Endometrial microvascular endothelial cells (primary cell): Measurements from ENCODE around the gene C11orf98. TPM values are rescaled to one million over a fixed set of nuclear protein-coding genes. Genes with fewer than 3 reads are reported as not detected.
"Not testable (repeated sequence)": the region's sequence is repeated elsewhere in the genome, so short reads cannot be mapped to it uniquely, and the experiment has no call there.

Experiments
- in situ Hi-C: cut with HindIII; loops from 2 replicates; pipeline ENCODE4 v1.10.0; 2017; ENCODE audit warnings: low sequenced_read_pairs, low pct_unique_long_range_greater_than_20kb; ENCODE audit errors: inconsistent ontology term
- total RNA-seq: library from RNA; depleted of rRNA; stranded (reverse); fragments of >200 nt; gene quantifications from one replicate; pipeline ENCODE4 v1.2.3, GENCODE V29; 2015; ENCODE audit errors: inconsistent ontology term

Gene C11orf98
- total RNA-seq, 1 donor from 2014 or later = 87.7 TPM

GRCh38 chr11:62621567-62622470, 43.2 kb downstream of the C11orf98 start, which contains the start of gene B3GAT3:
Gene B3GAT3 (minus strand): TSS chr11:62621986. CDS start chr11:62621947, 39 bp downstream.
- in situ Hi-C loops = no loop called here

GRCh38 chr11:62621027-62621566, 43.9 kb downstream of the C11orf98 start:
- in situ Hi-C loops = no loop called here

DNA sequence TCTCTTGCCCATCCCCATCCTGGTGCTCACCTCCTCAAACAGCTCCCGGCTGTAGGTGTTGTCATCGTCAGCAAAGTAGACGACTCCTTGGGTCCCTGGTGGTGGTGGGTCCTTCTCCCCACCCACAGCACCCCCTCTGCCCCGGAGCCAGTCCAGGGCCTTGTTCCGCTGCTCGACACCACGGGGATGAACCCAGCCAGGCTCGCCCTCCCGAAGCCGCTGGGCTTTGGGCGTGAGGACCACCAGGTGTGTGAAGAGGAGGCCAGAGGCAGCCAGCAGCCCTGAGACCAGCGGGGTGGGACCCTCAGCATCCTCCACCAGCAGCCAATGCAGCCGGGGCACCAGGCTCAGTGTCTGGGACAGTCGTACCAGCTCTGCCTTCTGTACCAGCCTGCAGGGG, 48.1 kb downstream of the C11orf98 start:
- in situ Hi-C loops = not testable (repeated sequence)

DNA sequence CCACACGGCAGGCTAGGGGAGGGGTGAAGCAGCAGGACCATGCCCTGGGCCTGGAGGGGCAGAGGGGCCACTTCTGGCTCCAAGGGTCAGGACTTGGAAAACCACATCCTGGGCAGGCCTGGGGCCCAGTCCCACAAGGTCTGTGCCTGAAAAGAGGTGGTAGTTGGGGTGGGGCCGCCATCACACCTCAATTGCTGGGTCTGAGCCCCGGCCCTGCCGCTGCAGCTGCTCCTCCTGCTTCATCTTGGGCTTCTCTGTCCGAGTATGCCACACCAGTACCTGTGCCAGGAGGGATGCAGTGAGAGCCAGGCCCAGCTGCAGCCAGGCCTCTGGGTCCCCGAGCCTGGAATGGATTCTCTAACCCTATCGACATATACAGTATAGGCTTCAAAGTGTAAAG, 49.5 kb downstream of the C11orf98 start:
- in situ Hi-C loops = no loop called here

GRCh38 chr11:62614275-62614674, 50.7 kb downstream of the C11orf98 start:
- in situ Hi-C loops = no loop called here

DNA sequence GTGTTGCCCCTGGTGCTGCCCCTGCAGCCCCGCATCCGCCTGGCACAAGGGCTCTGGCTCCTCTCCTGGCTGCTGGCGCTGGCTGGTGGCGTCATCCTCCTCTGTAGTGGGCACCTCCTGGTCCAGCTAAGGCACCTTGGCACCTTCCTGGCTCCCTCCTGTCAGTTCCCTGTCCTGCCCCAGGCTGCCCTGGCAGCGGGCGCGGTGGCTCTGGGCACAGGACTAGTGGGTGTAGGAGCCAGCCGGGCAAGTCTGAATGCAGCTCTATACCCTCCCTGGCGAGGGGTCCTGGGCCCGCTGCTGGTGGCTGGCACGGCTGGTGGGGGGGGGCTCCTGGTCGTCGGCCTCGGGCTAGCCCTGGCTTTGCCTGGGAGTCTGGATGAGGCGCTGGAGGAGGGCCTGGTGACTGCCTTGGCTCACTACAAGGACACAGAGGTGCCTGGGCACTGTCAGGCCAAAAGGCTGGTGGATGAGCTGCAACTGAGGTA, 51.7 kb downstream of the C11orf98 start:
- in situ Hi-C loops = no loop called here

Other genes with a start within 250 kb of the C11orf98 start
- not detected for gene SCGB1A1, start 246.2 kb downstream of the C11orf98 start, total RNA-seq
- 299 TPM for gene AHNAK, start 118.4 kb downstream of the C11orf98 start, total RNA-seq
- 1,762 TPM for gene EEF1G, start 91.3 kb downstream of the C11orf98 start, total RNA-seq
- 12.7 TPM for gene TUT1, start 73.7 kb downstream of the C11orf98 start, total RNA-seq
- gene MTA2, start 63.3 kb downstream of the C11orf98 start, total RNA-seq = 195 TPM
- gene EML3, start 52.4 kb downstream of the C11orf98 start, total RNA-seq = 42.1 TPM
- gene ROM1, start 52.0 kb downstream of the C11orf98 start, total RNA-seq = 8.0 TPM
- 40.0 TPM for gene B3GAT3, start 43.2 kb downstream of the C11orf98 start, total RNA-seq
- 294 TPM for gene GANAB, start 18.6 kb downstream of the C11orf98 start, total RNA-seq
- gene INTS5, start 11.9 kb downstream of the C11orf98 start, total RNA-seq = 35.2 TPM
- gene CSKMT, start 102 bp upstream of the C11orf98 start, total RNA-seq = 3.9 TPM
- gene UQCC3, start 6.5 kb upstream of the C11orf98 start, total RNA-seq = 12.4 TPM
- 5.8 TPM for gene LBHD1, start 7.1 kb upstream of the C11orf98 start, total RNA-seq
- gene UBXN1, start 13.9 kb upstream of the C11orf98 start, total RNA-seq = 89.8 TPM
- gene LRRN4CL, start 24.3 kb upstream of the C11orf98 start, total RNA-seq = not detected
- 55.5 TPM for gene BSCL2, start 42.2 kb upstream of the C11orf98 start, total RNA-seq
- gene GNG3, start 42.5 kb upstream of the C11orf98 start, total RNA-seq = not detected
- gene HNRNPUL2, start 62.2 kb upstream of the C11orf98 start, total RNA-seq = 6.7 TPM
- gene TTC9C, start 63.3 kb upstream of the C11orf98 start, total RNA-seq = 28.1 TPM
- 9.9 TPM for gene ZBTB3, start 89.0 kb upstream of the C11orf98 start, total RNA-seq
- 85.5 TPM for gene POLR2G, start 96.4 kb upstream of the C11orf98 start, total RNA-seq
- 22.1 TPM for gene TAF6L, start 106.2 kb upstream of the C11orf98 start, total RNA-seq
- gene TMEM179B, start 122.2 kb upstream of the C11orf98 start, total RNA-seq = 91.6 TPM
- 27.6 TPM for gene TMEM223, start 126.8 kb upstream of the C11orf98 start, total RNA-seq
- 45.7 TPM for gene NXF1, start 140.2 kb upstream of the C11orf98 start, total RNA-seq
- gene STX5, start 166.8 kb upstream of the C11orf98 start, total RNA-seq = 33.4 TPM
- gene TEX54, start 167.6 kb upstream of the C11orf98 start, total RNA-seq = not detected
- gene WDR74, start 174.4 kb upstream of the C11orf98 start, total RNA-seq = 49.7 TPM
- gene SLC3A2, start 215.7 kb upstream of the C11orf98 start, total RNA-seq = 224 TPM